GM12878 (cell line): ENCODE measurements around the gene GALNT18. TPM values are rescaled to one million over a fixed set of nuclear protein-coding genes. Genes with fewer than 3 reads are reported as not detected.

Source experiments
- ATAC-seq: fragments of 200-7000 bp; cut with Tn5 transposase; 3 replicates; pipeline ENCODE4 v1.9.1; 2020; ENCODE audit warnings: mild to moderate bottlenecking, moderate library complexity
- BruUV-seq: library from RNA; stranded (reverse); fragments of 400-500 nt; replicated peaks from 2 replicates; lab custom pipeline; 2021; lab: Mats Ljungman, UMichigan
- CTCF ChIA-PET: fragments of 300-600 bp; sonication (Branson Sonifier 250); formaldehyde crosslinking; extraction: SDS; loops from one replicate; lab custom pipeline; 2021; ENCODE audit warnings: inconsistent platforms; lab: Yijun Ruan, JAX
- POLR2A ChIA-PET: fragments of 350-600 bp; formaldehyde crosslinking; extraction: SDS; loops from one replicate; lab custom pipeline; 2021; ENCODE audit warnings: inconsistent platforms; lab: Charles Lee
- RAD21 ChIA-PET: fragments of 300-600 bp; sonication (Branson Sonifier 250); formaldehyde crosslinking; loops from one replicate; lab custom pipeline; 2023; ENCODE audit warnings: antibody characterized with exemption; ENCODE audit not compliant: unreplicated experiment; lab: Charles Lee
- SMC1A ChIA-PET: fragments of 300-600 bp; sonication (Branson Sonifier 250); formaldehyde crosslinking; loops from one replicate; lab custom pipeline; 2023; ENCODE audit not compliant: unreplicated experiment, uncharacterized antibody; lab: Charles Lee
- DNase-seq: peaks from one replicate; pipeline ENCODE4 v3.0.0-alpha.2; 2011; ENCODE audit warnings: low read depth, low spot score
- FAIRE-seq: peaks from 3 replicates; lab custom pipeline; 2011; peaks lifted over from hg19 to GRCh38; lab: Jason Lieb, UNC
- H2AFZ ChIP-seq: 2 replicates; pipeline ENCODE4 v1.6.0; 2011; ENCODE audit warnings: low read depth, low read length, control low read depth; ENCODE audit not compliant: control insufficient read depth
- H3K27ac ChIP-seq: 2 replicates; pipeline ENCODE4 v1.5.1; 2011; ENCODE audit warnings: control low read depth; ENCODE audit not compliant: control insufficient read depth, insufficient read depth
- H3K27me3 ChIP-seq, 2 experiments: replicated peaks in 1 of 2; 2 replicates each; pipeline versions ENCODE4 v1.6.0 to v1.6.1; 2011; ENCODE audit warnings: low read length in 1 of 2; ENCODE audit not compliant: control insufficient read depth in 2 of 2, insufficient read depth in 2 of 2
- H3K36me3 ChIP-seq, 2 experiments: 2 replicates each; pipeline ENCODE4 v1.5.1; 2011; ENCODE audit warnings: low read length in 1 of 2; ENCODE audit not compliant: control insufficient read depth in 2 of 2, insufficient read depth in 2 of 2
- H3K4me1 ChIP-seq: 2 replicates; pipeline ENCODE4 v1.6.1; 2011; ENCODE audit warnings: mild to moderate bottlenecking, low read length, moderate library complexity, mixed read lengths; ENCODE audit not compliant: control insufficient read depth, insufficient read depth
- H3K4me2 ChIP-seq: 2 replicates; pipeline ENCODE4 v1.6.0; 2011; ENCODE audit warnings: control low read depth; ENCODE audit not compliant: control insufficient read depth, insufficient read depth
- H3K4me3 ChIP-seq: fragments of 200-600 bp; sonication (generic); 2 replicates; pipeline ENCODE4 v1.5.1; 2016
- H3K79me2 ChIP-seq: 2 replicates; pipeline ENCODE4 v1.6.0; 2011; ENCODE audit warnings: low read length; ENCODE audit not compliant: control insufficient read depth, insufficient read depth
- H3K9ac ChIP-seq: 2 replicates; pipeline ENCODE4 v1.8.0; 2011; ENCODE audit warnings: low read length, control low read depth, mixed read lengths; ENCODE audit not compliant: control insufficient read depth, insufficient read depth
- H3K9me3 ChIP-seq: replicated peaks from 3 replicates; pipeline ENCODE4 v1.5.1; 2011; ENCODE audit warnings: mild to moderate bottlenecking, low read length; ENCODE audit not compliant: control insufficient read depth, insufficient read depth
- H4K20me1 ChIP-seq: 2 replicates; pipeline ENCODE4 v1.6.0; 2011; ENCODE audit not compliant: control insufficient read depth, insufficient read depth
- ATF7 ChIP-seq: fragments of 450-650 bp; IDR thresholded peaks from 2 replicates; pipeline ENCODE4 v1.6.1; 2016; ENCODE audit warnings: low read depth, mild to moderate bottlenecking
- CEBPB ChIP-seq, 2 experiments: fragments of 150-350 bp in 1 of 2; IDR thresholded peaks; 2 replicates each; pipeline ENCODE4 v1.6.1; 2012 to 2014; ENCODE audit warnings: low read depth in 2 of 2, low read length in 2 of 2, borderline replicate concordance in 1 of 2, inconsistent platforms in 1 of 2
- E2F4 ChIP-seq: IDR thresholded peaks from 2 replicates; pipeline ENCODE4 v1.6.1; 2012; ENCODE audit warnings: low read depth, low read length, improper control_type of control experiment
- EZH2 ChIP-seq: IDR thresholded peaks from 2 replicates; pipeline ENCODE4 v1.6.1; 2012; ENCODE audit warnings: low read depth, mild to moderate bottlenecking, control low read depth, inconsistent platforms, low read length, borderline replicate concordance; ENCODE audit not compliant: control insufficient read depth
- GATAD2B ChIP-seq: fragments of 450-650 bp; conservative IDR thresholded peaks from 2 replicates; pipeline ENCODE4 v1.6.1; 2017; ENCODE audit warnings: low read depth, mild to moderate bottlenecking, moderate library complexity
- HDAC6 ChIP-seq: fragments of 200-600 bp; sonication (generic); IDR thresholded peaks from one replicate; pipeline ENCODE4 v1.8.0; 2017; ENCODE audit warnings: antibody characterized with exemption; ENCODE audit not compliant: unreplicated experiment
- KDM1A ChIP-seq: fragments of 200-600 bp; sonication (generic); IDR thresholded peaks from 2 replicates; pipeline ENCODE4 v1.6.1; 2016; ENCODE audit warnings: borderline replicate concordance
- NR2F1 ChIP-seq: fragments of 450-650 bp; conservative IDR thresholded peaks from 2 replicates; pipeline ENCODE4 v1.6.1; 2017; ENCODE audit warnings: mild to moderate bottlenecking
- NRF1 ChIP-seq: conservative IDR thresholded peaks from 2 replicates; pipeline ENCODE4 v1.6.1; 2011; ENCODE audit warnings: mild to moderate bottlenecking, low read depth, low read length, improper control_type of control experiment
- RCOR1 ChIP-seq: conservative IDR thresholded peaks from 2 replicates; pipeline ENCODE4 v1.6.1; 2012; ENCODE audit warnings: low read depth, low read length, improper control_type of control experiment
- RELA ChIP-seq: fragments of 450-650 bp; IDR thresholded peaks from 2 replicates; pipeline ENCODE4 v1.8.0; 2014; ENCODE audit warnings: borderline replicate concordance; ENCODE audit not compliant: partially characterized antibody
- REST ChIP-seq: IDR thresholded peaks from 2 replicates; pipeline ENCODE4 v1.6.1; 2012; ENCODE audit warnings: mild to moderate bottlenecking, low read depth, low read length
- SPI1 ChIP-seq: IDR thresholded peaks from 2 replicates; pipeline ENCODE4 v1.6.1; 2011; ENCODE audit warnings: low read depth, mild to moderate bottlenecking, low read length, moderate library complexity, borderline replicate concordance; ENCODE audit not compliant: insufficient read depth
- YBX1 ChIP-seq: fragments of 450-650 bp; IDR thresholded peaks from 2 replicates; pipeline ENCODE4 v1.6.1; 2016; ENCODE audit warnings: antibody characterized with exemption
- ZBED1 ChIP-seq: IDR thresholded peaks from 2 replicates; pipeline ENCODE4 v1.6.1; 2016; ENCODE audit warnings: borderline replicate concordance
- ZBTB11 ChIP-seq: fragments of 450-650 bp; formaldehyde crosslinking; IDR thresholded peaks from 2 replicates; pipeline ENCODE4 v1.5.0; 2022; ENCODE audit warnings: mild to moderate bottlenecking, missing genetic modification characterization
- WGBS: methylation state at CpG from one replicate; pipeline ENCODE4 v1.1.6; 2016; ENCODE audit warnings: low lambda C conversion rate; ENCODE audit not compliant: insufficient replicate concordance, insufficient coverage; ENCODE audit errors: missing lambda C conversion rate; 5-methylcytosine and 5-hydroxymethylcytosine counted together
- in situ Hi-C: fragments of 300-500 bp; cut with MboI; formaldehyde crosslinking; loops from 9 replicates; pipeline ENCODE4 v1.14.3; 2018; ENCODE audit warnings: mixed read lengths
- intact Hi-C: fragments of 100-400 bp; cut with micrococcal nuclease; formaldehyde crosslinking; loops from one replicate; pipeline ENCODE4 v1.14.2; 2022; ENCODE audit not compliant: unreplicated experiment
- polyA plus RNA-seq, 11 experiments: library from polyadenylated mRNA; depleted of rRNA in 4 of 11; unstranded in 6 of 11; stranded (reverse) in 5 of 11; fragments of >200 nt; fragmentation: Nextera tagmentation in 4 of 11; fragmentation: Illumina TruSeq in 1 of 11; extraction: Ambion mirVana in 4 of 11; extraction: Trizol in 1 of 11; gene quantifications; 1 replicate in 1 of 11; 2 replicates in 10 of 11; pipeline versions ENCODE4 v1.2.1 to v1.2.3, GENCODE V29; 2011 to 2016; ENCODE audit warnings: inconsistent platforms in 2 of 11, missing spikeins in 2 of 11, low read depth in 1 of 11
- total RNA-seq, 4 experiments: library from RNA; depleted of rRNA in 3 of 4; stranded (reverse); fragments of >200 nt in 3 of 4; fragmentation: Illumina TruSeq in 1 of 4; extraction: Trizol in 1 of 4; gene quantifications; 2 replicates each; pipeline versions ENCODE4 v1.2.1 to v1.2.3, GENCODE V29; 2013 to 2021

The GALNT18 gene
- total and polyA plus RNA-seq, 10 of the 15 experiments (the other 5 are each of a cell fraction or from before 2014, with no cell fraction given): 1.2 to 14.2 (median 6.3) TPM

GRCh38 chr11:11577932-11578911 lies 43.6 kb downstream of the GALNT18 start:
- no peak for DNase-seq
- intact Hi-C loops: no loop called here
- no peak for TF ChIP-seq EZH2
- no peak for TF ChIP-seq SPI1
- TF ChIP-seq NRF1: no peak
- no peak for TF ChIP-seq KDM1A
- no peak for TF ChIP-seq ZBTB11 (CRISPR knock-in tag)
- TF ChIP-seq REST: no peak
- no peak for TF ChIP-seq YBX1
- TF ChIP-seq NR2F1: no peak
- TF ChIP-seq GATAD2B: no peak
- TF ChIP-seq HDAC6: no peak
- TF ChIP-seq E2F4: no peak
- no peak for TF ChIP-seq RELA
- TF ChIP-seq ATF7: no peak
- TF ChIP-seq CEBPB (IDR thresholded peaks at IDR 0.05; ENCODE audit: borderline replicate concordance in 1 of 2, low read depth in 2 of 2, low read length in 2 of 2): no peak
- no peak for TF ChIP-seq RCOR1
- no peak for TF ChIP-seq ZBED1

More at GRCh38 chr11:11577932-11578911, 43.6 kb downstream of the GALNT18 start:
- Histone ChIP-seq H3K27ac (no peak overlapping the region), H3K4me2 (no peak overlapping the region), H3K4me1 (no peaks in the 10 kb centered on the region), H3K9ac (no peak overlapping the region), H3K79me2 (no peaks in the 10 kb centered on the region), H3K27me3 (no peaks in the 10 kb centered on the region), H4K20me1 (no peaks in the 10 kb centered on the region), H3K4me3 (no peak overlapping the region), H3K9me3 (no peaks in the 10 kb centered on the region), H2AFZ (no peak overlapping the region), H3K36me3 (no peaks in the 10 kb centered on the region)
- FAIRE-seq: no peak
- ATAC-seq: no peak
- ChIA-PET SMC1A (no interaction called here), CTCF (no interaction called here), RAD21 (no interaction called here), POLR2A (no interaction called here)
- in situ Hi-C loops: no loop called here
- BruUV-seq: no TSS peak
- WGBS: 58% methylated on average over 15 of the region's 15 CpGs
